NCI-H1436 treated with DMSO at 0.1 percent for 48 hours (cell line): Measurements from ENCODE around the gene TRO.

Experiments
- DNase-seq: peaks from one replicate; lab custom pipeline; 2025; lab: John Stamatoyannopoulos, UW

TRO gene

GRCh38 chrX:54950730-54951375 lies 30.2 kb downstream of the TRO start:
- no peak for DNase-seq

GRCh38 chrX:54961750-54962149 lies 41.1 kb downstream of the TRO start:
- no peak for DNase-seq

- no peak for DNase-seq
These were observed 44.3 kb downstream of the TRO start for GRCh38 chrX:54964766-54965497.

GRCh38 chrX:54977387-54977786 lies 56.8 kb downstream of the TRO start:
- no peak for DNase-seq

- DNase-seq = no peak
These were observed 57.8 kb downstream of the TRO start for GRCh38 chrX:54978448-54978847.

GRCh38 chrX:54979432-54979831 lies 58.8 kb downstream of the TRO start:
- no peak for DNase-seq

- no peak for DNase-seq
These were observed 59.7 kb downstream of the TRO start for GRCh38 chrX:54980334-54980733.
